Epidermal melanocyte (primary cell): ENCODE measurements around the gene CFAP20DC.
"Not testable (repeated sequence)": the region's sequence is repeated elsewhere in the genome, so short reads cannot be mapped to it uniquely, and the experiment has no call there.

ENCODE experiments used
- DNase-seq: peaks from one replicate; pipeline ENCODE4 v3.0.0; 2011; ENCODE audit warnings: low spot score; ENCODE audit not compliant: insufficient read length

Gene CFAP20DC

GRCh38 chr3:58749948-58750347, 299.9 kb downstream of the CFAP20DC start:
- no peak for DNase-seq

- no peak for DNase-seq
Measured at GRCh38 chr3:58748024-58748423, 301.8 kb downstream of the CFAP20DC start.

GRCh38 chr3:58746758-58747157, 303.1 kb downstream of the CFAP20DC start:
- DNase-seq, result no peak

GRCh38 chr3:58743296-58743695, 306.5 kb downstream of the CFAP20DC start:
- DNase-seq, result no peak

- no peak for DNase-seq
Measured at GRCh38 chr3:58742239-58742638, 307.6 kb downstream of the CFAP20DC start.

- DNase-seq, result no peak
Measured at GRCh38 chr3:58737644-58738043, 312.2 kb downstream of the CFAP20DC start.

GRCh38 chr3:58731673-58732072, 318.2 kb downstream of the CFAP20DC start:
- no peak for DNase-seq

GRCh38 chr3:58728723-58729122, 321.1 kb downstream of the CFAP20DC start:
- DNase-seq, result no peak

- DNase-seq, result no peak
Measured at GRCh38 chr3:58725326-58725853, 324.4 kb downstream of the CFAP20DC start.

GRCh38 chr3:58724336-58724735, 325.5 kb downstream of the CFAP20DC start:
- DNase-seq, result no peak

GRCh38 chr3:58723173-58723572, 326.7 kb downstream of the CFAP20DC start:
- no peak for DNase-seq

- DNase-seq, result no peak
Measured at GRCh38 chr3:58722561-58722960, 327.3 kb downstream of the CFAP20DC start.

- no peak for DNase-seq
Measured at GRCh38 chr3:58720526-58720925, 329.3 kb downstream of the CFAP20DC start.

GRCh38 chr3:58719684-58720083, 330.1 kb downstream of the CFAP20DC start:
- no peak for DNase-seq

GRCh38 chr3:58713715-58714401, 336.0 kb downstream of the CFAP20DC start:
- no peak for DNase-seq

- no peak for DNase-seq
Measured at GRCh38 chr3:58711871-58712270, 338.0 kb downstream of the CFAP20DC start.

GRCh38 chr3:58708983-58709382, 340.8 kb downstream of the CFAP20DC start:
- DNase-seq, result not testable (repeated sequence)

- no peak for DNase-seq
Measured at GRCh38 chr3:58708116-58708791, 341.6 kb downstream of the CFAP20DC start.

GRCh38 chr3:58707390-58707930, 342.4 kb downstream of the CFAP20DC start:
- no peak for DNase-seq

GRCh38 chr3:58706395-58707167, 343.2 kb downstream of the CFAP20DC start:
- no peak for DNase-seq

GRCh38 chr3:58704745-58705144, 345.1 kb downstream of the CFAP20DC start:
- no peak for DNase-seq

GRCh38 chr3:58704304-58704703, 345.5 kb downstream of the CFAP20DC start:
- not testable (repeated sequence) for DNase-seq
